GM23248 (cell line): ENCODE results near the gene SNX15.

Experiments
- EZH2 ChIP-seq: fragments of 200-600 bp; sonication (generic); IDR thresholded peaks from 2 replicates; pipeline ENCODE4 v1.6.1; 2018; ENCODE audit warnings: antibody characterized with exemption, mild to moderate bottlenecking; ENCODE audit not compliant: insufficient read depth, poor library complexity, severe bottlenecking
- EZH2phosphoT487 ChIP-seq: fragments of 200-600 bp; sonication (generic); IDR thresholded peaks from 2 replicates; pipeline ENCODE4 v1.6.1; 2018; ENCODE audit warnings: antibody characterized with exemption, moderate library complexity, mild to moderate bottlenecking, low read depth; ENCODE audit not compliant: insufficient read depth

- TF ChIP-seq EZH2 (no peak), EZH2phosphoT487 (no peak)
These were observed 26.7 kb downstream of the SNX15 start for GRCh38 chr11:65053827-65054508.
